SHP77 treated with DMSO at 0.1 percent for 48 hours (cell line): ENCODE results near the gene STKLD1.
"Not testable (repeated sequence)": the region's sequence is repeated elsewhere in the genome, so short reads cannot be mapped to it uniquely, and the experiment has no call there.

Source experiments
- DNase-seq: peaks from one replicate; lab custom pipeline; 2025; lab: John Stamatoyannopoulos, UW

The STKLD1 gene

GRCh38 chr9:133443982-133444381 is 67.8 kb downstream of the STKLD1 start:
- no peak for DNase-seq

DNA sequence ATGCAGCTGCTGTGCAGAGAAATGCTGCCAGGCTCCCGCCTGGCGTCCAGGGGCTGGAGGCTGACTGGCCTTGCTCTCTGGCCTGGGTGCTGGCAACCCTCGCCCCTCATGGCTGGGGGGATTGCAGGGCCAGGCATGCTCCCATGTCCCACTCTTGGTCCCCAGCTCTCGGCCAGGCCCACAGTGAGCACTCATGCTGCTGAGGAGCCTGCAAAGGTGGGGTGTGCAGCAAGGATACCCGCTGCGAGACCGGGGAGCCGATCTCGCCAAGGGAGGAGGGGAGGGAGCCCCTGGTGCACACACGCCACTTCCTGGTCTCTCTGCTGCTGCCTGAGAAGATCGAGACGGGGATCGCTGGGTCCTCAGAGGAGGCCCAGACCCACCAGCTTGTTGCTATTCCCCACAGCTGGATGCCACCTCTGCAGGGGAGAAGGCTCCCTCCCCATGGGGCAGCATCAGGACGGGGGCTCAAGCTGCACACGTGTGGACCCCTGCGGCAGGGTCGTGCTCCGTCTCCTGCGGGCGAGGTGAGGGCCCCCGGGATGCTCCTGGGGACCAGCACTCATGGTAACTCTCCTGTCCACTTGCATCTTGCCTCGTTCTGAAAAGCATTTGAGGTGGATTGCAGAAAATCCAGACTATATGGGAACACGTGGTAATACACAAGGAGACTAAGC is 69.3 kb downstream of the STKLD1 start:
- no peak for DNase-seq

DNA sequence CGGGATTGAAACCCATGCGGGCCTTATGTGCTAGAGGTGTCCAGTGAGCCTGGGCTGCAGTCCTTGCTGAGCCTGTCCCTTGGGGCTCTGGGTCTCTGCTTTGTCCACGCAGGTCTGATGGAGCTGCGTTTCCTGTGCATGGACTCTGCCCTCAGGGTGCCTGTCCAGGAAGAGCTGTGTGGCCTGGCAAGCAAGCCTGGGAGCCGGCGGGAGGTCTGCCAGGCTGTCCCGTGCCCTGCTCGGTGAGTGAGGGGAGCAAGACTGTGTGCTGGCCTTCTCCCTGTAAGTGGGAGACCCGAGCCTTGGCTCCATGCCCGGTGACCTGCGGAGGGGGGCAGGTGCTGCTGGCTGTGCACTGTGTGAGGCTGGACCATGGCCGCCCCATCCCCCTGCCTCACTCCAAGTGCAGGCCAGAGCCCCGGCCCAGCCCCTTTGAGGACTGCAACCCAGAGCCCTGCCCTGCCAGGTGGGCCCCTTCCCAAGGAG is 72.4 kb downstream of the STKLD1 start:
- DNase-seq: no peak

GRCh38 chr9:133449760-133450159 is 73.6 kb downstream of the STKLD1 start:
- DNase-seq: no peak

DNA sequence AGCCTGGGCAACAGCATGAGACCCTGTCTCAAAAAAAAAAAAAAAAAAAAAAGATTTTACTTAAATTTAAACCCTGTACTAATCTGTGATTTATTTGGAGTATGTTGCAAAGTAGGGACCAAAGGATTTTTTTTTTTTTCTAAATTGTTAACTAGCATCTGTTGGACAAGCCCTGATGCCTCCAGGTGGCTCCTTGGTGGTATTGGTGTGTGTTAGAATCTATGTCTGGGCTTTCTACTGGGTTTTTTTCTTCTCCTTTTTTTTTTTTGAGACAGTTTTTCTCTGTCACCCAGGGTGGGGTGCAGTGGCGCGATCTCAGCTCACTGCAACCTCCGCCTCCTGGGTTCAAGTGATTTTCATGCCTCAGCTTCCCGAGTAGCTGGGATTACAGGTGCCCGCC is 75.7 kb downstream of the STKLD1 start:
- not testable (repeated sequence) for DNase-seq

GRCh38 chr9:133452562-133452961 is 76.4 kb downstream of the STKLD1 start:
- DNase-seq: no peak

DNA sequence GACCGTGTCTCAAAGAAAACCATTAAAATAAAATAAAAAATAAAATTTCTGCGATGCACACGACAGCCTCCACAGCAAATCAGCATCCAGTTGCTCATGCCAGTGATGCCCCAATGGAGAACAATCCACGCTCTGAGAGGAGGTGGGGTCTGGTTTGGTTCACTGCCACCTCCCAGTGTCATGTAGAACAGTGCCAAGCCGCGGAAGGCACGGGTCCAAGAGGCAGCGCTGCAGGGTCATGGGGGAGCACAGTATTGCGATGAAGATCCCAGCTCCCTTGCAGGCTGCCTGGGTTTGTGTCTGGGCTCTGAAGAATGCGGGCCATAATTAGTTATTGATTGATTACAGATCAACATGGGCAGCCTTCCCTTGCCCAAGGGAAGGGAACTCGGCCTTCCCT is 77.5 kb downstream of the STKLD1 start:
- DNase-seq: no peak

DNA sequence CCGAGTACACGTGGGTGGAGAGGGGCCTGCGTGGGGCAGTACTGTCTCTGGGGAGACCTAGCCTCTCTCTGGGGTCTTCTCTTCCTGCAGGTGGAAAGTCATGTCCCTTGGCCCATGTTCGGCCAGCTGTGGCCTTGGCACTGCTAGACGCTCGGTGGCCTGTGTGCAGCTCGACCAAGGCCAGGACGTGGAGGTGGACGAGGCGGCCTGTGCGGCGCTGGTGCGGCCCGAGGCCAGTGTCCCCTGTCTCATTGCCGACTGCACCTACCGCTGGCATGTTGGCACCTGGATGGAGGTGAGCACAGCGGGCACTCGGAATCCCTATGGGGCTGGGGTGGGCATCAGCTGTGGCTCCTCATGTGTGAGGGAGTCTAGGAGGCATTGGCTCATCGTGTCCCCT is 78.2 kb downstream of the STKLD1 start:
- DNase-seq: no peak

DNA sequence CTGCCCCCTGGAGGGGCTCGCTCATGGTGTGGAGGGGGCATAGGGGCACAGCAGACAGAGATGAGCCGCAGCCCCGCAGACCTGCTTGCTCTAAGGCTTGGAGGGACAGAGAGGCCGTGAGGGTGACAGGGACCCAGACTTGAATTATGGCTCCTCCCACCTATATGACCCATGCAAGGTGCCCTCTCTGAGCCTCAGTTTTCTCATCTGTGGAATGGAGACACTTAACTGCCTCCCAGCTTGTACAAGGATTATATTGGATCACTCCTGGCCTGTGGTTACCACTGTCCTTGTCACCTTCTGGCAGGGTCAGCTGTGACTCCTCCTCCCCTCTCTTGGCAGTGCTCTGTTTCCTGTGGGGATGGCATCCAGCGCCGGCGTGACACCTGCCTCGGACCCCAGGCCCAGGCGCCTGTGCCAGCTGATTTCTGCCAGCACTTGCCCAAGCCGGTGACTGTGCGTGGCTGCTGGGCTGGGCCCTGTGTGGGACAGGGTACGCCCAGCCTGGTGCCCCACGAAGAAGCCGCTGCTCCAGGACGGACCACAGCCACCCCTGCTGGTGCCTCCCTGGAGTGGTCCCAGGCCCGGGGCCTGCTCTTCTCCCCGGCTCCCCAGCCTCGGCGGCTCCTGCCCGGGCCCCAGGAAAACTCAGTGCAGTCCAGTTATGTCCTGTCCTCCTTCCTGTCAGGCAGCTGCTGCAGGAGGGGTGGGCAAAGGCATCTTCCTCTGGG is 78.9 kb downstream of the STKLD1 start:
- DNase-seq: no peak
